HCT116 (cell line): Measurements from ENCODE around the gene MAP2K5. TPM values are rescaled to one million over a fixed set of nuclear protein-coding genes. Genes with fewer than 3 reads are reported as not detected.

Experiments
- ATAC-seq: fragments of 200-7000 bp; cut with Tn5 transposase; 2 replicates; pipeline ENCODE4 v1.9.1; 2020; ENCODE audit warnings: mild to moderate bottlenecking, moderate library complexity
- BruUV-seq: library from RNA; stranded (reverse); fragments of 400-500 nt; replicated peaks from 2 replicates; lab custom pipeline; 2021; lab: Mats Ljungman, UMichigan
- CTCF ChIA-PET: fragments of 300-600 bp; sonication (Branson Sonifier 250); formaldehyde crosslinking; loops from one replicate; lab custom pipeline; 2021; ENCODE audit warnings: antibody characterized with exemption; lab: Charles Lee
- POLR2A ChIA-PET: fragments of 300-600, 350-600 bp; sonication (Branson Sonifier 250); formaldehyde crosslinking; loops from one replicate; lab custom pipeline; 2021; ENCODE audit warnings: antibody characterized with exemption; lab: Charles Lee
- RAD21 ChIA-PET, 2 experiments: fragments of 300-600 bp; sonication (Branson Sonifier 250); formaldehyde crosslinking; loops; one replicate each; lab custom pipeline; 2023; ENCODE audit warnings: low total read pairs in 2 of 2; ENCODE audit not compliant: uncharacterized antibody in 2 of 2, unreplicated experiment in 2 of 2, low non-redundant PET in 1 of 2; lab: Charles Lee
- DNase-seq: peaks from one replicate; pipeline ENCODE4 v3.0.0-alpha.2; 2010; ENCODE audit warnings: low read depth, low spot score
- H2AFZ ChIP-seq: fragments of 200-600 bp; shearing (Covaris generic), sonication (generic); 2 replicates; pipeline ENCODE4 v1.6.1; 2017; ENCODE audit warnings: low read depth, mixed run types, mixed read lengths, antibody characterized with exemption, low read length; ENCODE audit not compliant: poor library complexity, severe bottlenecking
- H3K27ac ChIP-seq: 2 replicates; pipeline ENCODE4 v1.5.1; 2012; ENCODE audit warnings: low read depth, low read length
- H3K27me3 ChIP-seq: fragments of 200-600 bp; sonication (generic); 2 replicates; pipeline ENCODE4 v1.6.1; 2016; ENCODE audit warnings: mixed run types, low read length, mixed read lengths; ENCODE audit not compliant: insufficient read depth
- H3K36me3 ChIP-seq, 2 experiments: fragments of 200-500 bp in 1 of 2; fragments of 200-600 bp in 1 of 2; sonication (Bioruptor generic) in 1 of 2; sonication (generic) in 1 of 2; 2 replicates each; pipeline versions ENCODE4 v1.5.1 to v1.6.1; 2014 to 2016; ENCODE audit warnings: low read length in 2 of 2, inconsistent platforms in 1 of 2, mixed read lengths in 1 of 2, mixed run types in 1 of 2; ENCODE audit not compliant: insufficient read depth in 2 of 2, control insufficient read depth in 1 of 2
- H3K4me1 ChIP-seq, 2 experiments: fragments of 200-600 bp in 1 of 2; sonication (generic) in 1 of 2; 2 replicates each; pipeline versions ENCODE4 v1.5.1 to v1.6.1; 2012 to 2017; ENCODE audit warnings: low read length in 2 of 2, inconsistent platforms in 1 of 2, mild to moderate bottlenecking in 1 of 2, mixed read lengths in 1 of 2, mixed run types in 1 of 2, moderate library complexity in 1 of 2; ENCODE audit not compliant: insufficient read depth in 2 of 2, control insufficient read depth in 1 of 2
- H3K4me2 ChIP-seq: fragments of 200-600 bp; sonication (generic); 2 replicates; pipeline ENCODE4 v1.6.1; 2017; ENCODE audit warnings: mixed run types, low read length, mixed read lengths
- H3K4me3 ChIP-seq, 2 experiments: fragments of 200-600 bp in 1 of 2; sonication (generic) in 1 of 2; replicated peaks in 1 of 2; 2 replicates each; pipeline ENCODE4 v1.5.1; 2011 to 2016; ENCODE audit warnings: low read length in 2 of 2, control low read depth in 1 of 2, low read depth in 1 of 2, mild to moderate bottlenecking in 1 of 2, mixed read lengths in 1 of 2, mixed run types in 1 of 2
- H3K79me2 ChIP-seq: fragments of 200-600 bp; sonication (generic); 2 replicates; pipeline ENCODE4 v1.6.1; 2017; ENCODE audit warnings: mild to moderate bottlenecking, mixed run types, low read length, moderate library complexity, mixed read lengths; ENCODE audit not compliant: insufficient read depth
- H3K9ac ChIP-seq: fragments of 200-600 bp; sonication (generic); 2 replicates; pipeline ENCODE4 v1.6.1; 2016; ENCODE audit warnings: low read length, mixed read lengths
- H3K9me2 ChIP-seq: fragments of 200-600 bp; sonication (generic), shearing (Covaris generic); 2 replicates; pipeline ENCODE4 v1.6.1; 2017; ENCODE audit warnings: mixed run types, mild to moderate bottlenecking, moderate library complexity; ENCODE audit not compliant: insufficient read depth
- H3K9me3 ChIP-seq, 2 experiments: fragments of 200-500 bp in 1 of 2; fragments of 200-600 bp in 1 of 2; sonication (Bioruptor generic) in 1 of 2; sonication (generic) in 1 of 2; 2 replicates each; pipeline ENCODE4 v1.6.1; 2014 to 2017; ENCODE audit warnings: low read length in 2 of 2, mixed read lengths in 2 of 2, inconsistent platforms in 1 of 2, low read depth in 1 of 2, mild to moderate bottlenecking in 1 of 2, mixed run types in 1 of 2, moderate library complexity in 1 of 2; ENCODE audit not compliant: control insufficient read depth in 1 of 2, insufficient read depth in 1 of 2
- H4K20me1 ChIP-seq: fragments of 200-600 bp; sonication (generic), shearing (Covaris generic); 2 replicates; pipeline ENCODE4 v1.6.1; 2017; ENCODE audit warnings: mixed run types, mild to moderate bottlenecking, moderate library complexity; ENCODE audit not compliant: insufficient read depth
- CEBPB ChIP-seq: IDR thresholded peaks from 2 replicates; pipeline ENCODE4 v1.6.1; 2012; ENCODE audit warnings: low read depth
- CTCF ChIP-seq, 3 experiments: fragments of 200-600 bp in 1 of 3; sonication (generic) in 1 of 3; IDR thresholded peaks in 2 of 3; conservative IDR thresholded peaks in 1 of 3; 2 replicates each; pipeline ENCODE4 v1.5.1; 2012 to 2017; ENCODE audit warnings: low read depth in 2 of 3, low read length in 2 of 3, antibody characterized with exemption in 1 of 3, borderline replicate concordance in 1 of 3, control low read depth in 1 of 3, mild to moderate bottlenecking in 1 of 3, mixed read lengths in 1 of 3, mixed run types in 1 of 3, moderate library complexity in 1 of 3; ENCODE audit not compliant: insufficient read depth in 1 of 3
- EZH2 ChIP-seq: fragments of 200-600 bp; sonication (generic); IDR thresholded peaks from 2 replicates; pipeline ENCODE4 v1.6.1; 2017; ENCODE audit warnings: antibody characterized with exemption, mixed run types
- EZH2phosphoT487 ChIP-seq: fragments of 200-600 bp; IDR thresholded peaks from 2 replicates; pipeline ENCODE4 v1.6.1; 2018; ENCODE audit warnings: antibody characterized with exemption, borderline replicate concordance
- POLR2A ChIP-seq: IDR thresholded peaks from 2 replicates; pipeline ENCODE4 v1.7.0; 2011; ENCODE audit warnings: borderline replicate concordance; ENCODE audit not compliant: insufficient read depth, insufficient read length; ENCODE audit errors: extremely low read depth
- TCF7L2 ChIP-seq: IDR thresholded peaks from 2 replicates; pipeline ENCODE4 v1.7.0; 2011; ENCODE audit warnings: borderline replicate concordance, inconsistent platforms; ENCODE audit not compliant: insufficient read depth, insufficient read length; ENCODE audit errors: extremely low read depth
- intact Hi-C: fragments of 100-400 bp; cut with micrococcal nuclease; formaldehyde crosslinking; loops from 2 replicates; pipeline ENCODE4 v1.10.0; 2022
- total RNA-seq: library from RNA; stranded (reverse); gene quantifications from one replicate; pipeline ENCODE4 v1.2.1, GENCODE V29; 2021; ENCODE audit not compliant: unreplicated experiment
- TF ChIP-seq, protein P1 (sequence below): IDR thresholded peaks from 2 replicates; pipeline ENCODE4 v1.6.1; 2012

The MAP2K5 gene
- total RNA-seq, 1 experiment from 2014 or later = 15.6 TPM

- Histone ChIP-seq H2AFZ (no peak overlapping the region), H3K4me3 (no peak overlapping the region), H3K9me3 (no peaks in the 10 kb centered on the region), H4K20me1 (no peaks in the 10 kb centered on the region), H3K27ac (no peak overlapping the region), H3K79me2 (no peaks in the 10 kb centered on the region), H3K9me2 (no peaks in the 10 kb centered on the region)
- intact Hi-C loops = no loop called here
- TF ChIP-seq, protein P1, sequence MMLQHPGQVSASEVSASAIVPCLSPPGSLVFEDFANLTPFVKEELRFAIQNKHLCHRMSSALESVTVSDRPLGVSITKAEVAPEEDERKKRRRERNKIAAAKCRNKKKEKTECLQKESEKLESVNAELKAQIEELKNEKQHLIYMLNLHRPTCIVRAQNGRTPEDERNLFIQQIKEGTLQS = no peak
- TF ChIP-seq POLR2A (no peak), CEBPB (no peak), EZH2 (no peak), TCF7L2 (no peak), EZH2phosphoT487 (no peak), CTCF (IDR thresholded peaks at IDR 0.05 in 2 of 3, conservative IDR thresholded peaks at IDR 0.05 in 1 of 3; ENCODE audit: borderline replicate concordance in 1 of 3, insufficient read depth in 1 of 3, low read depth in 2 of 3, low read length in 2 of 3) (no peak)
- TF ChIP-seq, all 23 proteins: peak for 0
- ATAC-seq (no peak), DNase-seq (no peak)
- ChIA-PET RAD21 (no interaction called here), CTCF (no interaction called here), POLR2A (no interaction called here)
- no peaks in the 10 kb centered on the region for H3K4me1 ChIP-seq
- H3K27me3 ChIP-seq = no peaks in the 10 kb centered on the region
- H3K36me3 ChIP-seq = no peaks in the 10 kb centered on the region
- no peak overlapping the region for H3K9ac ChIP-seq
- no TSS peak for BruUV-seq
- H3K4me2 ChIP-seq = no peak overlapping the region
Measured at GRCh38 chr15:67611370-67612369, 69.2 kb downstream of the MAP2K5 start.
